HG02759 (cell line): ENCODE results near the gene ARF1.
"Not testable (repeated sequence)": the region's sequence is repeated elsewhere in the genome, so short reads cannot be mapped to it uniquely, and the experiment has no call there.

Source experiments
- ATAC-seq: cut with Tn5 transposase; IDR thresholded peaks from one replicate; pipeline ENCODE4 v1.9.1; 2021; ENCODE audit warnings: mild to moderate bottlenecking, moderate library complexity; ENCODE audit not compliant: unreplicated experiment

Gene ARF1

DNA sequence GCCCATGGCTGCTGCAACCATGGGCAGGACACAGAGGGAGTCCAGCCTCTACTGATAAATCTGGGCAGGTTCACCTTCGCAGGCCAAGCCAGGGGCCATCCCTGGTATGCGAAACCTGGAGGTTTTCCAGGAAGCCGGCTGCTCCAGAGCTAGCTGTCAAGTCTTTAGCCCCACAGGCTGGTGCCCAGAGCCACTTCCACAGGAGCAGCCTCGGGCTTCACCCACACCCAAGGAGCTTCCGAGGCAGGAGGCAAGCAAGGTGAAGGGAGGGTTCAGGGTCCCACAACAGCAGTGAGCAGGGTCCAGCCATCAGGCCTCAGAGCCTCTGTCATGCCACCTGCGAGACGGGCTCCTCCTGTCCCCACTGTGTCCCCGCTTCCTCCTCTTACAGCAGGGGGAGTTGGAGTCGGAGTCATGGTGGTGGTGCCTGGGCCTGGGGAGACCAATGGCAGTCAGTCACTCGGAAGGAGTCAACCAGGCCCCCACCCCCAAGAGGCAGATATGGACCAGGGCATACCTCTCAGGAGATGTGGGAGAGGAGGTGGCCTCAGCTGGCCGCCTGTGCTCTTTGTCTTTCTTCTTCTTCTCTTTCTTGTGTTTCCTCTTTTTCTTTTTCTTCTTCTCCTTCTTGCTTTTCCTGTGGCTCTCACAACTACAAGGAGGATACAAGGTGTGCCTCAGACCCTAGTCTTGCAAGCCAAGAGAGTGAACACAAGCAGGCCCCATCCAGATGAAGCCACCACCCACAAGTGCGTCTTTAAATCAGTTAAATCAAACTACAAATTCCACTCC lies 18.5 kb downstream of the ARF1 start:
- no peak for ATAC-seq

DNA sequence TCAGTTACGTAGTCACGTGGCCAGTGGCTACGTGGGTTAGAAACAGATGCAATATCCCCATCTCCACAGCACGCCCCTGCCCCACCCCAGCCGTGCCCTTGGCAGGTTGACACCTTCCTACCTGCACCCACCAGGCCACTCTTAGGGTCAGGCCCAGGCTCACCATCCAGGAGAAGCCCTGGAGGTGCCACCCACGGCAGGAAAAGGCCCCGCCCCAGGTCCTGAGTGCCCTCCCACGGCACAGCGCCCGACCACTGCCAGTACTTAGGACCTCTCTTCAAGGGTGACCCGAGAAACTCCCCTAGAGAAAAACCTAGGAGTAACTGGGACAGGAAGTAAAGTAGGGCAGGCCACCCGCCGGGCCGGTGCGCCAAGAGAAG lies 19.1 kb downstream of the ARF1 start:
- no peak for ATAC-seq

- peak; percentile 19 for ATAC-seq
Observed at GRCh38 chr1:228101994-228102790, 19.7 kb downstream of the ARF1 start.

- peak; percentile 82 for ATAC-seq
Observed at GRCh38 chr1:228102791-228103620, 20.5 kb downstream of the ARF1 start, which contains the start of gene C1orf35. TSS of gene C1orf35 (minus strand) at chr1:228103325. CDS start at chr1:228103227, 98 bp downstream.

DNA sequence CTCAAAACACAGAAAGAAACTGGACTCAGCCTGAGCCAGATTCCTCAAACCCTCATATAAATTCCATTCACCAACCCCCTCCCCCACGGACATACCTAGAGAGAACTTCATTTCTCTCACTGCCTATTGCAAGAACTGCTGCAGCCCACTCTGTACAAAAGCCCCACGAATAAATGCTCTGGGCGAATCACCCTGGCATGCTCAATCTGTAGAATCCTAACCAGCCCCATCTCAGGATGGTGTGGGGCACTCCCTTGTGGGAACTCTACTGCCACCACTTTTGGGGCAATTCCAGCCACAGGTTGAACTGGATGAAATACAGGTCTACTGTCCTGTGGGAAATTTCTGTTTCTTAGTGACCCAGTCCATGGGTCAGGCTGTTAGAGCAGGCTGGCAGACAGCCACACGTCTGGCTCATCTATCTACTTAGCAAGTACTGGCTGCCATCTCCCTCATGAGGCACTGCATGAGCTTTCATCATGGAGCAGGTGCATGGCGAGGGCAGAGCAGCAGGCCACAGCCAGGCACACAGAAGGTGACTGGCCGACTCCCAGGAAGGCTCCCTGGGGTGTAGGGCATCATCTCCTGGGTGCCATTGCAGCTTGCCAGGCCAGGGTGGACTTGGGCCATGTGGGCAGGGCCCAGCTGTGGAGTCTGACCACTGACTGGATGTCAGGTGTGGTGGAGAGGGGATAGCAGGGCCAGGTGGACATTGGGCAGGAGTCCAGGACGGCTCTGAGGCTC lies 22.2 kb downstream of the ARF1 start:
- ATAC-seq = no peak

- no peak for ATAC-seq
Observed at GRCh38 chr1:228105270-228105995, 22.9 kb downstream of the ARF1 start.

DNA sequence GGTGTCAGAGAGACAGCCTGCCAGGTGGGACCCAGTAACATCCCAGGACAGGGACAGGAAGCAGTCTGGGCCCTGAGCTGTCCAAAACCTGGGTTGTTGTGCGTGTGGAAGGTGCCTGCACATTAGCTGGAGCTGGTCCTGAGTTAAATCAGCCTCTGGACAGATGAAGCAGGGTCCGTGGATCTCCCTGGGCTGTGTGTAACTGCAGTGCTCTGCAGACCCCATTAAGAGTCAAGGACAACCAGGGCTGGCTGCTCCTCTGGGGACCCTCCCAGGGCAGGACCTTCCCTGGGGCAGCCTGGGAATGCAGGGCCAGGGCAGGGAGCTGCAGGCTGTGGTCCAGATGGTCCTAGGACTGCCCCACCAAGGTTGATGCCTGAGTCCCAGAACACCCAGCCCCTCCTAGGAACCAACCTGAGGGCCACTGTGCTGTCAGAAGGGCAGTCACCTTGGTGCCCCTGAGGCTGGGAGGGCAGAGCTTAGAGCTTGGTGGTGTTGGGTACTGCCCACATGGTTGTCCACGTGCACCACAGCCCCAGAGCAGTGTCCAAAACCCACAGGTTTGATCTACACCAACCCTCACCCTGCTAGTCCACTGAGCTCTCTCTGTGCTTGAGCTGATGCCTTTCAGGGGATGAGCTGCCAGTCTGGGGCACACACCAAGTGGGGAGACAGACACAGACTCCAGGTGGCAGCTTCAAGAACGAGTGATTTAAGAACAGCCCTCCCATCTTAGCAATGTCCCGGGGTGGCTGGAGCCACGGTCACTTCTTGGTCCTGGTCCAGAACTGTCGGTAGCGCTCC lies 23.7 kb downstream of the ARF1 start:
- no peak for ATAC-seq

- no peak for ATAC-seq
Observed at GRCh38 chr1:228106800-228107054, 24.2 kb downstream of the ARF1 start.

DNA sequence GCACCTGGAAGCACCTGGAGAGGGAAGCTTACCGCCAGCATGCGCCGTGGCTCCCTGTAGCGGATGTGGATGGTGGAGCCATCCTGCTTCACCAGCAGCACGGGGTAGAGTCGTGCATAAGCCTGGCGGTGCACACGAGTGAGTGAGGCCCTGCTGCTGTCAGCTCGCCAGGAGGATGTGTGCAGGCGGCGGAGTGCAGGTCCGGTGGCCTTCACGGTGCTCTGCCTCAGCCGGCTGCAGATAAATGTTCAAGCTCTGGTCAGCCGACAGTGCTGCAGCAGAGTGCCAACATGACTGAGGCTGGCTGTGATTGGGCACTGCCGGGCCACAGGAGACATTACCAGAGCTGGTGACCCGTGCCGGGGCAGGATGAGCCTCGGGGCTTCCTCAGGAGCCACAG lies 25.1 kb downstream of the ARF1 start:
- no peak for ATAC-seq

DNA sequence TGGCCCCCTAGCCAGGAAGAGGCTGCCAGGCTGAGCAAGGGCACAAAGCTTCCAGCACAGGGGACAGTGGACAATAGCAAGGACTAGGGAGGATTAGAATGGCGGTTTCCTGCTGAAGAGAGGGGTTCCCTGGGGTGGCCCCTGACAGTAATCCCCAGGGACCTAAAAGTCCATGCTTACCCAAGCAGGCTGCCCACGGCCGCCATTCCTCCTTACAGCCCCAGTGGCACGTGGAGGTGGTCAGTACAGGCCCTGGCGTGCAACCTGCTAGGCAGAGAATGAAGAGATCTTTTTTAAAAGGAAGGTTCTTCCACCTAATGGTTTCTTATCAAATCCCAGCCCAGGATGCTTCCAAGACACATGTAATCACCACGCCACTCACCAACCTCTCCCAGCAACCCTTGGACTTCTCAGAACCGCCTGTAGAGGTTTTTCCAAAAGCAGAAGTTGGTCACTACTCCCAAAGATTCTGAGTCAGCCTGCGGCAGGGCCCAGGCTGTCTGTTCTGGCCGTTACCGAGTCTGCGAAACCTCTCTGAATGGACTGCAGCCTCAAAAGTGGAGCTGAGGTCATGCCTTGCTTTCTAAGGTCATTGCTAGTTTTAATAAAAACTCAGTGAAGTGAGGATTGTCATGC lies 25.7 kb downstream of the ARF1 start:
- ATAC-seq = no peak

DNA sequence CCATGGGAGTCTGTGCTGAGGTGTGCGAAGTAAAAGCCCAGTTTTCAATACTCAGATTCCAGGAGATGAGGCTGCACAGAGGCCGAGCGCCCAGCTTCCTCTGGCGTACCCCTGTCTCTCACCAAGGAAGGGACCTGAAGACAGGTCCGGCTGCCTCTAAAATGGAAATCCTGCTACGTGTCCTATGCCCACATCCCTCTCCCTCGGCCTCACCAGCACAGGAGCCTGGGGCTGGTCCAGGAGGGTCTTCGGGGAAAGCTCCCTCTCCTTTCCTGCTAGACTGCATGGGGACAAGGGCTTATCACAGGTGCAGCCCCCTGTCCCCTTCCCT lies 26.2 kb downstream of the ARF1 start:
- ATAC-seq = no peak

DNA sequence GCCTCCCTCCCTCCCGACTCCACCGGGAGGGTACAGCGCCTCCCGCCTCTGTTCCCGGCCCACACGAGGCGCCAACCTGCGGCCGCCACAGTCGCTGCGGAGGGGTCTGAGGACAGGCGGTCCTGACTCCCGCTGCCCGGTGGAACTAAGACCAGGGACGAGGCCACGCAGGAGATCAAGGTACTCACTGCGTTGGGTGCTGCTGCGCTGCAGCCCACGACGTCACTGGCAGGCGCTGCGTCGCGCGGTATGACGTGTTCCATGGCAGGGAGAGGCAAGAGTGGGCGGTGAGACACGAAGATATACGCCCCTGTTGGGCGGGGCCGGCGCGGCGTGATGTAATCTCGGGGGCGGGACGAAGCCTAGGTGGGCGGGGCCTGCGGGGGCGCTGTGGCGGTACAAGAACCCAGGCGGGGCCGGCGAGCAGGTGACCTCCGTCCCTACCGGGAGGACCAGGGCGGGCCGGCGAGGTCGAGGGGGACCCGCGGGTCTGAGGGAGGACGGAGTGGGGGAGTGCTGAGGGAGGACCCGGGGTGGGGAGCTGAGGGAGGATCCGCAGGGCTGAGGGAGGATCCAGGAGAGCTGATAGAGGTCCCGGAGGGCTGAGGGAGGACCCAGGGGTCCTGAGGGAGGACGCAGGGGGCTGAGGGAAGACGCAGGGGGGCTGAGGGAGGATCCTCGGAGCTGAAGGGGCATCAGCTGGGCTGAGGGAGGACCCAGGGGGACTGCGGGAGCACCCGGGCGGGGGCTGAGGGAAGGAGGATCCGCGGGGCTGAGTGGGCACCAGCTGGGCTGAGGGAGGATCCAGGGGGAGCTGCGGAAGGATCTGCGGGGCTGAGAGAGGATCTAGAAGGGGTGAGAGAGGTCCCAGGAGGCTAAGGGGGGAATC lies 26.8 kb downstream of the ARF1 start, which contains the start of gene MRPL55:
MRPL55 (minus strand) TSS at position 227 of the 889 bp plus-strand sequence. CDS start 1,039 bp downstream, outside the sequence.
- peak; percentile 92 for ATAC-seq

- no peak for ATAC-seq
Observed at GRCh38 chr1:228109962-228110488, 27.5 kb downstream of the ARF1 start.

- no peak for ATAC-seq
Observed at GRCh38 chr1:228110556-228110955, 28.0 kb downstream of the ARF1 start.

DNA sequence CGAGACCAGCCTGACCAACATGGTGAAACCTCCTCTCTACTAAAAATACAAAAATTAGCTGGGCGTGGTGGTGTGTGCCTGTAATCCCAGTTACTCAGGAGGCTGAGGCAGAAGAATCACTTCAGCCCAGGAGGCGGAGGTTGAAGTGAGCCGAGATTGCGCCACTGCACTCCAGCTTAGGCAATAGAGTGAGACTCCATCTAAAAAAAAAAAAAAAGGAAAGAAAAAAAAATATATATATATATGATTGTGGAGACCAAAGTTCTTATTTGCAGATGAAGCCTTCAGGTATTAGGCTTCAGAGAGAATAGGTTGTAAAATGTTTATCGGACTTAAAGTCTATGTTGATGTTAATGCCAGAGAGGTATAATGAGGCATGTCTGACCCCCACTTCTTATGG lies 28.8 kb downstream of the ARF1 start:
- not testable (repeated sequence) for ATAC-seq

DNA sequence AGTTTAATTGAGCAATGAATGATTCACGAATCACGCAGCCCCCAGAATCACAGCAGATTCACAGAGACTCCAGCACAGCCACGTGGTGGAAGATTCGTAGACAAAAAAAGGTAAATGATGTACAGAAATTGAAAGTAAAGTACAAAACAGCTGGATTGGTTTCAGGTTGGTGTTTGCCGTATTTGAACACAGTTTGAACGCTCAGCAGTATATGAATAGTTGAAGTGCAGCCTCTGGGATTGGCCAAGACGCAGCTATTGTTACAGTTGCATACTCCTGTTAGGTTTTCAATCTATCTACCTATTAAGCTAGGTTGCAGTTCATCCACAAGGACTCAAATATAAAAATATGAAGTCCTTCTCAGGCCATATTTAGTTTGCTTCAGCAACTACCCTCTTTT lies 29.7 kb downstream of the ARF1 start:
- no peak for ATAC-seq

DNA sequence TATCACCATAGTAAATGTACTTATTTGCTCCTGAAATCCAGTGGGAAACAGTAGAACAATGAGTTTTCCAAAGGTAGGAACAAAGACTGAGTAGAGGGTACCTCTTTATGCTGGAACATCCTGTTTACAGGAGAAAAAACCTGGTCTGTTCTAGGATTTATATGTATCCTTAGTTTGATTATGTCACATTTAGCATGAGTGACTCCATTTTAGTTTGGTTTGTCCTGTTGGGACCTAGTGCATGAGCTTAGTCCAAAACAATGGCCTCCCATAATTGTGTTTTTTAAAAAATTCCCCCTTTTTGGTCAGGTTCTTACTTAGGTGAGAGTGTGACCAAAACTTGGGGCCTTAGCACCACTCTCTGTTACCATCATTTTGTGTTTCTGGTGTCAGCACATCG lies 30.1 kb downstream of the ARF1 start:
- no peak for ATAC-seq

DNA sequence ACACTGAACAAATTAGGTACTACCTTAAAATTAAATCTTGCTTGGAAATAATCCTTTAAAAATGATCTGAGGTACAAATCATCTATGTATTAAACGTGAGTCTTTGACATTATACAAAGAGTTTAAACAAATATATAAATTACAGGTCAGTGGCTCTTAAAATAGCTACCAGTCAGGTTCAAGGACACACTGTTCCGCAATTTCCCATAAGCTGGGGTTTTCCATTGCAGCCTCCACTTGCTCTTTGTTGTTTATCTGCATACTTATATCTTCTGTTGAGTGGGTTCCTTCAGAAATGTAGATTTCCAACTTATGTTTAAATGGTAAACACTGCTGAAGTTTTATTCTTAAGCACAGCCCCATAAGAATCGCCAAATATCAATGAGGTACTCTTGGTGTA lies 32.3 kb downstream of the ARF1 start:
- no peak for ATAC-seq
